Nephron (organoid): ENCODE data around the gene TPBGL.
"Not testable (repeated sequence)": the region's sequence is repeated elsewhere in the genome, so short reads cannot be mapped to it uniquely, and the experiment has no call there.

Experiments used
- H3K27ac Mint-ChIP-seq, 3 experiments: 2 replicates each; pipeline ENCODE4 v1.8.0; 2020; ENCODE audit warnings: mixed read lengths in 3 of 3, mild to moderate bottlenecking in 2 of 3, moderate library complexity in 1 of 3
- H3K27me3 Mint-ChIP-seq: 2 replicates; pipeline ENCODE4 v1.8.0; 2021; ENCODE audit warnings: low read depth, mild to moderate bottlenecking, moderate library complexity, mixed read lengths
- H3K36me3 Mint-ChIP-seq: 2 replicates; pipeline ENCODE4 v1.8.0; 2020; ENCODE audit warnings: low read depth, mixed read lengths
- H3K4me1 Mint-ChIP-seq: 2 replicates; pipeline ENCODE4 v1.8.0; 2020; ENCODE audit warnings: mixed read lengths
- H3K4me3 Mint-ChIP-seq, 3 experiments: 2 replicates each; pipeline ENCODE4 v1.8.0; 2020; ENCODE audit warnings: mild to moderate bottlenecking in 3 of 3, mixed read lengths in 3 of 3, moderate library complexity in 2 of 3
- H3K9me3 Mint-ChIP-seq: 2 replicates; pipeline ENCODE4 v1.8.0; 2020; ENCODE audit warnings: mixed read lengths
- CTCF ChIP-seq, 3 experiments: fragments of 200-600 bp; sonication (generic); IDR thresholded peaks; one replicate each; pipeline ENCODE4 v1.5.0; 2021; ENCODE audit warnings: antibody characterized with exemption in 3 of 3; ENCODE audit not compliant: unreplicated experiment in 3 of 3

TPBGL gene

GRCh38 chr11:75271730-75272129 is 31.2 kb downstream of the TPBGL start:
- H3K27me3 Mint-ChIP-seq, result no peaks in the 10 kb centered on the region
- no peaks in the 10 kb centered on the region for H3K9me3 Mint-ChIP-seq
- peaks cover 11% of the 10 kb centered on the region for H3K36me3 Mint-ChIP-seq
- no peak for TF ChIP-seq CTCF (IDR thresholded peaks at IDR 0.05; ENCODE audit: unreplicated experiment in 3 of 3)
- no peaks in the 10 kb centered on the region for H3K4me1 Mint-ChIP-seq
- H3K4me3 Mint-ChIP-seq, result no peak overlapping the region
- no peak overlapping the region for H3K27ac Mint-ChIP-seq

- Mint-ChIP-seq H3K9me3 (no peaks in the 10 kb centered on the region), H3K36me3 (peaks cover 15% of the 10 kb centered on the region), H3K4me3 (no peak overlapping the region), H3K4me1 (no peaks in the 10 kb centered on the region), H3K27ac (no peak overlapping the region), H3K27me3 (no peaks in the 10 kb centered on the region)
- TF ChIP-seq CTCF (IDR thresholded peaks at IDR 0.05; ENCODE audit: unreplicated experiment in 3 of 3), result no peak
Observed at GRCh38 chr11:75272391-75272790, 31.8 kb downstream of the TPBGL start.

- no peak for TF ChIP-seq CTCF (IDR thresholded peaks at IDR 0.05; ENCODE audit: unreplicated experiment in 3 of 3)
- Mint-ChIP-seq H3K4me3 (no peak overlapping the region), H3K27me3 (no peaks in the 10 kb centered on the region), H3K36me3 (peaks cover 18% of the 10 kb centered on the region), H3K4me1 (no peaks in the 10 kb centered on the region), H3K9me3 (no peaks in the 10 kb centered on the region), H3K27ac (no peak overlapping the region)
Observed at GRCh38 chr11:75272821-75273301, 32.3 kb downstream of the TPBGL start.

- Mint-ChIP-seq H3K9me3 (no peaks in the 10 kb centered on the region), H3K4me3 (no peak overlapping the region), H3K4me1 (no peaks in the 10 kb centered on the region), H3K36me3 (peaks cover 16% of the 10 kb centered on the region), H3K27me3 (no peaks in the 10 kb centered on the region), H3K27ac (no peak overlapping the region)
- no peak for TF ChIP-seq CTCF (IDR thresholded peaks at IDR 0.05; ENCODE audit: unreplicated experiment in 3 of 3)
Observed at GRCh38 chr11:75273411-75274391, 33.1 kb downstream of the TPBGL start.

GRCh38 chr11:75274716-75275115 is 34.1 kb downstream of the TPBGL start:
- H3K36me3 Mint-ChIP-seq, result peaks cover 20% of the 10 kb centered on the region
- not testable (repeated sequence) for H3K9me3 Mint-ChIP-seq, H3K4me3 Mint-ChIP-seq, H3K4me1 Mint-ChIP-seq, H3K27me3 Mint-ChIP-seq, H3K27ac Mint-ChIP-seq

GRCh38 chr11:75275581-75275980 is 35.0 kb downstream of the TPBGL start:
- H3K27me3 Mint-ChIP-seq, result no peaks in the 10 kb centered on the region
- H3K4me1 Mint-ChIP-seq, result no peaks in the 10 kb centered on the region
- no peak for TF ChIP-seq CTCF (IDR thresholded peaks at IDR 0.05; ENCODE audit: unreplicated experiment in 3 of 3)
- no peaks in the 10 kb centered on the region for H3K9me3 Mint-ChIP-seq
- no peak overlapping the region for H3K4me3 Mint-ChIP-seq
- peaks cover 23% of the 10 kb centered on the region for H3K36me3 Mint-ChIP-seq
- no peak overlapping the region for H3K27ac Mint-ChIP-seq
